Right hindlimb (tissue), 1 donor: Measurements from ENCODE around the gene LRP8.
"Not testable (repeated sequence)": the region's sequence is repeated elsewhere in the genome, so short reads cannot be mapped to it uniquely, and the experiment has no call there.

Source experiments
- DNase-seq: peaks from one replicate; pipeline ENCODE4 v3.0.0-alpha.2; 2018

Gene LRP8

GRCh38 chr1:53206083-53206685 is 121.7 kb downstream of the LRP8 start:
- not testable (repeated sequence) for DNase-seq

- DNase-seq = not testable (repeated sequence)
Measured at GRCh38 chr1:53205496-53205895, 122.4 kb downstream of the LRP8 start.

GRCh38 chr1:53203466-53203865 is 124.4 kb downstream of the LRP8 start:
- no peak for DNase-seq

- no peak for DNase-seq
Measured at GRCh38 chr1:53198241-53198651, 129.6 kb downstream of the LRP8 start.

GRCh38 chr1:53197291-53198200 is 130.3 kb downstream of the LRP8 start:
- DNase-seq = no peak

GRCh38 chr1:53196485-53197290 is 131.2 kb downstream of the LRP8 start, which contains the start of gene CPT2:
Gene CPT2, plus strand, starts transcription at chr1:53196824. Its CDS starts 120 bp downstream, at chr1:53196944.
- DNase-seq = peak; percentile 96

GRCh38 chr1:53196017-53196484 is 131.8 kb downstream of the LRP8 start:
- no peak for DNase-seq

- no peak for DNase-seq
Measured at GRCh38 chr1:53195246-53196016, 132.4 kb downstream of the LRP8 start.
